Neural progenitor cell (in vitro differentiated cells): ENCODE data around the gene SLCO4A1.

ENCODE experiments used
- EZH2 ChIP-seq: fragments of 200-600 bp; sonication (generic); IDR thresholded peaks from 2 replicates; pipeline ENCODE4 v1.6.1; 2017; ENCODE audit warnings: antibody characterized with exemption, mild to moderate bottlenecking, moderate library complexity
- TF ChIP-seq, protein P1 (sequence below): fragments of 200-600 bp; sonication (generic); IDR thresholded peaks from 2 replicates; pipeline ENCODE4 v1.5.1; 2017; ENCODE audit warnings: antibody characterized with exemption, mild to moderate bottlenecking

DNA sequence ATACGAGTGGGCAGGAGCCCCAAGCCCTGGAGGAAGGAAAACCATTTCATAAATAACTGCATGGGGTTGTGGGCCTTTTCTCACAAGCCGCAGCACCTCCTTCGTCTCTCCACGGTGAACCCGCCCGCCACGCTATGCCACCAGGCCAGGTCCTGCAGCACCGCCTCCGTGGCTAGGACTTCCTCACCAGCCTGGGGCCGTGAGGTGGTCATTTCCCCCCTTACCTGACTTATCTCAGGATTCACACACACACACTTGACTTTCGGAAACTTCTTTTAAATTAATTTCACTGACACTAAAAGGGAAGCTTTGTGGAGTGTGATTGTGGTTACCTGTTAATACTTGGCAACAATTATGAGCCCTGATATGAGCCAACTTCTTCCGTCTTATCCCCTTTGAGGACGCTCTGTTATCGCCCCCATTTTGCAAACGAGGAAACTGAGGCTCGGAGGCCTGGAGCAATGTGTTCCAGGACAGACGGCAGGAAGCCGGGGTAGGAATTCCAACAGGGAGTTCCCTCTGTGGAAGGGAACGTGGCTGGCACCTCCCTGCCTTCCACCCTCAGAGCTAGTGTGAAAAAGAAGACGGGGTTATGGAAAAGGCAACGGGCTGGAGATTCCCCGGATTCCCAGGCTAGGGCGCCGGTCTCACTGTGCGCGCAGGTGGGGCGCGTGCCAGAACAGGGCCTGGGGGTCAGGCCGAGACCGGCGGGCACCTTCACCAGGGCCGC, 817 bp upstream of the SLCO4A1 start:
- TF ChIP-seq, protein P1, sequence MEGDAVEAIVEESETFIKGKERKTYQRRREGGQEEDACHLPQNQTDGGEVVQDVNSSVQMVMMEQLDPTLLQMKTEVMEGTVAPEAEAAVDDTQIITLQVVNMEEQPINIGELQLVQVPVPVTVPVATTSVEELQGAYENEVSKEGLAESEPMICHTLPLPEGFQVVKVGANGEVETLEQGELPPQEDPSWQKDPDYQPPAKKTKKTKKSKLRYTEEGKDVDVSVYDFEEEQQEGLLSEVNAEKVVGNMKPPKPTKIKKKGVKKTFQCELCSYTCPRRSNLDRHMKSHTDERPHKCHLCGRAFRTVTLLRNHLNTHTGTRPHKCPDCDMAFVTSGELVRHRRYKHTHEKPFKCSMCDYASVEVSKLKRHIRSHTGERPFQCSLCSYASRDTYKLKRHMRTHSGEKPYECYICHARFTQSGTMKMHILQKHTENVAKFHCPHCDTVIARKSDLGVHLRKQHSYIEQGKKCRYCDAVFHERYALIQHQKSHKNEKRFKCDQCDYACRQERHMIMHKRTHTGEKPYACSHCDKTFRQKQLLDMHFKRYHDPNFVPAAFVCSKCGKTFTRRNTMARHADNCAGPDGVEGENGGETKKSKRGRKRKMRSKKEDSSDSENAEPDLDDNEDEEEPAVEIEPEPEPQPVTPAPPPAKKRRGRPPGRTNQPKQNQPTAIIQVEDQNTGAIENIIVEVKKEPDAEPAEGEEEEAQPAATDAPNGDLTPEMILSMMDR: no peak
- TF ChIP-seq EZH2: no peak
